GM21737 (cell line): ENCODE data around the gene PSG4.
"Not testable (repeated sequence)": the region's sequence is repeated elsewhere in the genome, so short reads cannot be mapped to it uniquely, and the experiment has no call there.

Experiments used
- ATAC-seq: cut with Tn5 transposase; IDR thresholded peaks from one replicate; pipeline ENCODE4 v1.9.1; 2021; ENCODE audit warnings: mild to moderate bottlenecking, moderate library complexity; ENCODE audit not compliant: unreplicated experiment

Gene PSG4

GRCh38 chr19:43205471-43206105 is at the start of gene PSG4:
TSS of gene PSG4 (minus strand) at chr19:43205638. CDS start at chr19:43205536, 102 bp downstream.
- ATAC-seq = not testable (repeated sequence)

DNA sequence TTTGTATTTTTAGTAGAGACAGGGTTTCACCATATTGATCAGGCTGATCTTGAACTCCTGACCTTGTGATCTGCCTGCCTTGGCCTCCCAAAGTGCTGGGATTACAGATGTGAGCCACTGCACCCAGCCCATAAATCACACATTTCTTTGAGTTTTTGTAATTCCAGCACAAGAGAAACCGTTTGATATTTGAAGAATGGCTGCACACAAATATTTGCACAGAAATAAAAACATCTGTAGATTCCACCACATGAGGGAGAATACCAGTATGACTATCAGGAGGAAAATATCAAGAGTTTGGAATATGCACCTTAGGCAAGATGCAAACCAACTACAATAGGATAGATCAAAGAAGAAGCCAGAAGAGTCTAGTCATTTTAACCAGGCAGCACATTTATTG is 46.0 kb upstream of the PSG4 start:
- not testable (repeated sequence) for ATAC-seq

DNA sequence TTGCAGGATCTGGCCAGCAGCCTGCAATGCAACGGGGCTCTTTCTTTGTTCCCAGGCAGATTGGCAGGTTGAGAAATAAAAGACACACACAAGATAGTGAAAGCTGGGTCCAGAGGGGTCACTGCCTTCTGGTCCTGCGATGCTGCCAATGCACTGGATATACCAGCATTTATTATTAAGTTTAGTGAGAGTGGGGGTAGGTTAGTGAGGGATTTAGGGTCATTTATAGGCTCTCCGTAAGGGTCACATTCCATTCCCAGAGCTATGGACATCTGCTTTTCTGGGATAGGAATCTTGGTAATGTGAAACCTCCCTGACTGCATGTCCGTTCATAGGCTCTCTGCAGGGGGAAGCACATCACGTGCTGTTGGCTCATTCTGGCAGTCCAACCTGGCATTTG is 44.9 kb upstream of the PSG4 start:
- ATAC-seq = not testable (repeated sequence)

DNA sequence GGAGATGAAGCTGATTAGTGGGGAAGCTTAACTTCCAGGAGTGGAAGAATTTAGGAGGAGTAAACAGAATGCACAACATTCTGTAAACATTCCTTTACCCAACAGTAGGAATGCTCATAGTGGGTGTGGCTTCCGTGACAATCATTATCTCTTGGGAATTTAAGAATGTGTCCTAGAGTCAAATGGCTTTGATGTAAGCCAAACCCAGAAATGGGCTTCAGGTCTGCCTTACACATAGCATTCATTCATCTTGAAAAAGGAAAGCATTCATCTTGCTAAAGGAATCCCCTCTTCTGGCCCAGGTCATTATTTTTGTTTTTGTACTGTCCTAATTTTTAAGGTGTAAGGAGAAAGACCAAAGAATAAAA is 43.2 kb upstream of the PSG4 start:
- not testable (repeated sequence) for ATAC-seq

DNA sequence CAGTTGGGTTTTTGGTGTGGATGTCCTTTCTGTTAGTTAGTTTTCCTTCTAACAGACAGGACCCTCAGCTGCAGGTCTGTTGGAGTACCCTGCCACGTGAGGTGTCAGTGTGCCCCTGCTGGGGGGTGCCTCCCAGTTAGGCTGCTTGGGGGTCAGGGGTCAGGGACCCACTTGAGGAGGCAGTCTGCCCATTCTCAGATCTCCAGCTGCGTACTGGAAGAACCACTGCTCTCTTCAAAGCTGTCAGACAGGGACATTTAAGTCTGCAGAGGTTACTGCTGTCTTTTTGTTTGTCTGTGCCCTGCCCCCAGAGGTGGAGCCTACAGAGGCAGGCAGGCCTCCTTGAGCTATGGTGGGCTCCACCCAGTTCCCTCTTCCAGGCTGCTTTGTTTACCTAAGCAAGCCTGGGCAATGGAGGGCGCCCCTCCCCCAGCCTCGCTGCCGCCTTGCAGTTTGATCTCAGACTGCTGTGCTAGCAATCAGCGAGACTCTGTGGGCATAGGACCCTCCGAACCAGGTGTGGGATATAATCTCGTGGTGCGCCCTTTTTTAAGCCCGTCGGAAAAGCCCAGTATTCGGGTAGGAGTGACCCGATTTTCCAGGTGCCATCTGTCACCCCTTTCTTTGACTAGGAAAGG is 41.9 kb upstream of the PSG4 start:
- ATAC-seq = not testable (repeated sequence)

DNA sequence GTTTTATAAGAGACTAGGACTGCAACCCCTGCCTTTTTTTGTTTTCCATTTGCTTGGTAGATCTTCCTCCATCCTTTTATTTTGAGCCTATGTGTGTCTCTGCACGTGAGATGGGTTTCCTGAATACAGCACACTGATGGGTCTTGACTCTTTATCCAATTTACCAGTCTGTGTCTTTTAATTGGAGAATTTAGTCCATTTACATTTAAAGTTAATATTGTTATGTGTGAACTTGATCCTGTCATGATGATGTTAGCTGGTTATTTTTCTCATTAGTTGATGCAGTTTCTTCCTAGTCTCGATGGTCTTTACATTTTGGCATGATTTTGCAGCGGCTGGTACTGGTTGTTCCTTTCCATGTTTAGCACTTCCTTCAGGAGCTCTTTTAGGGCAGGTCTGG is 40.4 kb upstream of the PSG4 start:
- not testable (repeated sequence) for ATAC-seq

GRCh38 chr19:43242211-43242610 is 36.8 kb upstream of the PSG4 start:
- ATAC-seq = not testable (repeated sequence)

DNA sequence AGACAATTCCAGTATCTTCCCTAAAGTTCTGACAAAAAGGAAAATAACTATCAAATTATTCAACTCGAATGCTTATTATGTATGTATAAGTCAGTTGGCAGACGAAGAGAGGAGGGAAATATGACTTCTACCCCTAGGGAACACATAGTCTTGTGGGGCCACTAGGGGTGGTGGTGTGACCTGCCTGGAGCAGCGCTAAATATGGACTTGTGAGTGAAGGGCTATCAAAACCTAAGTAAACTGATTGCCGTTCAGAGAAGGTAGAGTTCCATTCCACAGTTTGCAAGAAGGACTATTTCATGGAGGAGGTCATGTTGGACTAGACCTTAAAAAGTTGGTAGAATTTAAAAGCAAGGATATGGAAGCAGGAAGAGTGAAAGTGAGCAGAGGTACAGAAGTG is 32.8 kb upstream of the PSG4 start:
- ATAC-seq = not testable (repeated sequence)

GRCh38 chr19:43235686-43236085 is 30.2 kb upstream of the PSG4 start:
- not testable (repeated sequence) for ATAC-seq

GRCh38 chr19:43229315-43229714 is 23.9 kb upstream of the PSG4 start:
- no peak for ATAC-seq

- ATAC-seq = not testable (repeated sequence)
Observed at GRCh38 chr19:43228730-43229129, 23.3 kb upstream of the PSG4 start.

GRCh38 chr19:43226986-43227385 is 21.5 kb upstream of the PSG4 start:
- not testable (repeated sequence) for ATAC-seq

DNA sequence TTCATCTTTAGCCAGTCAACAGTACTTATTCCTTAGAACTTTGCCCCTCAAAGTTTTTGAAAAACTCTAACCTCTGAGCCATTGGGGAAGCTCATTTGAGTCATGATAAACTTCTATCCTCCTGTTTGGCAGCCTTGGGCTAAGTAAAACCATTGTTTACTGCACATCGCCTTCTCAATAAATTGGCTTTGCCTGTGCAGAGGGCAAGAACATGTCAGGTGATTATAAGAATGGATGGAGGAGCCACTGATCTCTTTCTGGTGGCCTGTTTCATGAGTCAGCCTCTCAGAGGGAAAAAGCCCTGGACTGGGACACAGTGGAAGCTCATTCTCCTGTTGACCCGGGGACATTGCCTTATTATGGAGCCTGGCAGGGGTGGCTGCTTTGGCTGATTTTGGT is 19.4 kb upstream of the PSG4 start:
- ATAC-seq = no peak

DNA sequence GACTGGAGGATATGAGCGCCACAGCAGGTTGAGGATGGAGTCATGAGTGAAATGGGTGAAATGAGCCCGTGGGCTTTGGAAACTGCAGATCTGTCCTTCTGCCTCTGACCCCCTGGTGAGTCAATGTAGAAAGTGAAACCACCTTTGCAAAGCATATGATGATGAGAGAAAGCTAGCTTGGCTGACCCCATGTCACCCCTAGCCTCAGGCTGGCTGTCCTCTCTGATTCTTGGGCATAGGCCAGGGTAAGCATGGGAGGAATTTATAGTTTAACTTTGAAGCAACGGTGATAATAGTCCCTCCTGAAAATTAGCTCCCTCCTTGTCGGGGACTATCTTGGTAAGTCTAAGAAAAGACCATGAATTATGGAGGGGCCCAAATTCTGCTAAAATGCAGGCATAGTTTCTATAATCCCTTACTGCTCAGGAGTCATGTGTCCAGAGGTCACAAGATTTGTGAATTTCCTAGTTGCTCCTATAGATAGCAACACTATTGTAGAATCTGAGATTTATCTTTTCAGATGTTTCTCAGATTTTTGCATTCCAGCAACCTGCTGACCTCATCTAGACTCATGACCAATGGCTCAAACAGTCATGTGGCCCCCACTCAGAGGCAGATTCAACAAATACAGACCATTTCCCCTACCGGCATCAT is 18.9 kb upstream of the PSG4 start:
- ATAC-seq = not testable (repeated sequence)

- not testable (repeated sequence) for ATAC-seq
Observed at GRCh38 chr19:43221891-43222290, 16.5 kb upstream of the PSG4 start.

GRCh38 chr19:43219136-43219535 is 13.7 kb upstream of the PSG4 start:
- ATAC-seq = not testable (repeated sequence)

- ATAC-seq = not testable (repeated sequence)
Observed at GRCh38 chr19:43215881-43216280, 10.4 kb upstream of the PSG4 start.

DNA sequence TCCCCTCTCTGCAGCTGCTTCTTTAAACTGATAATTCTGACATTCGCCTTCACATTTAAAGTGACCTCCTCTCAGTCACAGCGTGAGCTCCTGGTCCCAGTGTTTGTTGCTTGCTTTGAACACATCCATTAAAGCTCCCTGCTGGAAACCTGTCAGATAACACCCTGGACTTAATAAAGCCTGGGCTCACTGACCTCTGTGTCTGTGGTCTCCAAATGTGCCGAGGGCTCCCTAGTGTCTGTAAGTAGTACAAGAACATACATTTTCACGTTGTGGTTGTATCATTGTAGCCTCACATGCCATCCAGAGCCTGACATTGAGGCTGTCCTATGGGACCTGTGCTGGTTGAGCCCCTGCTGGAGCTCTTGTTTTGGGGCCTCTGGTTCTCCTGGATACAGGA is 2.6 kb upstream of the PSG4 start:
- ATAC-seq = no peak

DNA sequence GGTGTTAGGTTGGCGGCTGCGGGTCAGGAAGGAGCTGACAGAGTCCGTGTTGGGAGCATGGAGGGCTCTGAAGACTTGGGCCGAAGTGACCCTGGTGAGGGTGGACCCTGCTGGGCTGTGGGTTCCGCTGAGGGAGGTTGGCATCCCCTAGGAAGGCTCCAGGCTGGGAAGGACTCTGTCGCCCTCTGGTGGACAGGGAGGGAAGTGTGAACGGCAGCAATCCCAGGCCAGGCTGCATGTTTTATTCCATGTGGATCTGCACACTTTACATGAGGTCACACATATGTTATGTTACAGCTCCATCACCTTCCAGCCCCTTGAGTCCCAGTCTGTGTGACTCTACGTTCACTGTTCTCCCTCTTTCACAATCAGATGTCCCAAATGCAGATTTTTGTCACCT is 1.7 kb upstream of the PSG4 start:
- not testable (repeated sequence) for ATAC-seq

DNA sequence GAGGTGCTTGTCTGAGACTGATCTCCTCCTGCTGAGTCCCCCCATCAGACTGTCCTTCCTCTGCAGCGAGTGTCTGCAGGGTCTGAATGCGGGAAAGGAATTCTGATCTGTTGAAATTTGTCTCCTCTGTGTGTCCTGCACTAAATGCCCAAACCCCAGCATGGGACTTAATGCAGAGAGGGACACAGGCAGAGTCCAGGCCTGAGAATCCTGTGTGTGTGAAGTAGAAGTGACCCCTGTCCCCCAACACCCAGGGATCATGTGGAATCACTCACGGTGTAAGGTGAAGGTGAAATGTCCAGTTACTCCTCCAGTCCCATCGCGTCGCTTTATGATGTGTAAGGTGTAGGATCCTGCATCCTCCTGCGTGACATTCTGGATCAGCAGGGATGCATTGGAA is 1.8 kb downstream of the PSG4 start:
- not testable (repeated sequence) for ATAC-seq

DNA sequence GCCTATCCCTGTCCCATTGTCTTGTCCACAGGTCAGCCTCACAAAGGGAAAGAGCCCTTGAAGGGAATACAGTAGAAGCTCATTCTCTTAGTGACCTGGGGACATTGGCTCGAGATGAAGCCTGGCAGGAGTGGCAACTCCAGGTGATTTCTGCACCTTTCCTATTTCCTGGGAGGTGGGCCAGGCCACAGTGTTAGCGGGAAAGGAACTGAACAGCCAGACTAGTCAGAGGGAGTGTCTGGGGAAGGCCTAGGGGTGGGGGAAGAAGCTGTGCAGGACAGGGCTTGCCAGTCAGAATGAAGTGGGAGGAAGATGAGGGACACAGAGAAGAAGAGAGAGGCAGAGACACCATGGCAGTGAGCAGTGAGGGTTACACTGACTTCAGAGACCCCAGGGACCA is 3.5 kb downstream of the PSG4 start:
- not testable (repeated sequence) for ATAC-seq

DNA sequence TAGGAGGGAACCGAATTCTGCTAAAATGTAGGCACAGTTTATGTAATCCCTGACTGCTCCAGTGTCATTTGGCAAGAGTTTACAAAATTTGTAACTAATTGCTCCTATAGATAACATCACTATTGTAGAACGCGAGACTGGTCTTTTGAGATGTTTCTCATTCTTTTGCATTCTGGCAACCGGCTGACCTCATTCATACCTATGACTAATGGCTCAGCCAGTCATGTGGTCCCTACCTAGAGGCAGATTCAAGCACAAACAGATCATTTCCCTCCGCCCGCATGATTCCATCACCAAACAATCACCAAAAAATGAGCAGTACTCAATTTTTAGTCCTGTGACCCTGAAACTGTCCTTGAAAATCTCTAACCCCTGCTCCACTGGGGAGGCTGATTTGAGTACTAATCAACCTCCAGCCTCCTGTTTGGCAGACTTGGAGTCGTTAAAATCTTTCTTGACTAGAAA is 4.1 kb downstream of the PSG4 start:
- not testable (repeated sequence) for ATAC-seq
